NK-92 (cell line): ENCODE data around the gene ADAMTSL1.

Source experiments
- DNase-seq: peaks from one replicate; lab custom pipeline; 2025; ENCODE audit not compliant: unreplicated experiment; lab: John Stamatoyannopoulos, UW

ADAMTSL1 gene, protein sequence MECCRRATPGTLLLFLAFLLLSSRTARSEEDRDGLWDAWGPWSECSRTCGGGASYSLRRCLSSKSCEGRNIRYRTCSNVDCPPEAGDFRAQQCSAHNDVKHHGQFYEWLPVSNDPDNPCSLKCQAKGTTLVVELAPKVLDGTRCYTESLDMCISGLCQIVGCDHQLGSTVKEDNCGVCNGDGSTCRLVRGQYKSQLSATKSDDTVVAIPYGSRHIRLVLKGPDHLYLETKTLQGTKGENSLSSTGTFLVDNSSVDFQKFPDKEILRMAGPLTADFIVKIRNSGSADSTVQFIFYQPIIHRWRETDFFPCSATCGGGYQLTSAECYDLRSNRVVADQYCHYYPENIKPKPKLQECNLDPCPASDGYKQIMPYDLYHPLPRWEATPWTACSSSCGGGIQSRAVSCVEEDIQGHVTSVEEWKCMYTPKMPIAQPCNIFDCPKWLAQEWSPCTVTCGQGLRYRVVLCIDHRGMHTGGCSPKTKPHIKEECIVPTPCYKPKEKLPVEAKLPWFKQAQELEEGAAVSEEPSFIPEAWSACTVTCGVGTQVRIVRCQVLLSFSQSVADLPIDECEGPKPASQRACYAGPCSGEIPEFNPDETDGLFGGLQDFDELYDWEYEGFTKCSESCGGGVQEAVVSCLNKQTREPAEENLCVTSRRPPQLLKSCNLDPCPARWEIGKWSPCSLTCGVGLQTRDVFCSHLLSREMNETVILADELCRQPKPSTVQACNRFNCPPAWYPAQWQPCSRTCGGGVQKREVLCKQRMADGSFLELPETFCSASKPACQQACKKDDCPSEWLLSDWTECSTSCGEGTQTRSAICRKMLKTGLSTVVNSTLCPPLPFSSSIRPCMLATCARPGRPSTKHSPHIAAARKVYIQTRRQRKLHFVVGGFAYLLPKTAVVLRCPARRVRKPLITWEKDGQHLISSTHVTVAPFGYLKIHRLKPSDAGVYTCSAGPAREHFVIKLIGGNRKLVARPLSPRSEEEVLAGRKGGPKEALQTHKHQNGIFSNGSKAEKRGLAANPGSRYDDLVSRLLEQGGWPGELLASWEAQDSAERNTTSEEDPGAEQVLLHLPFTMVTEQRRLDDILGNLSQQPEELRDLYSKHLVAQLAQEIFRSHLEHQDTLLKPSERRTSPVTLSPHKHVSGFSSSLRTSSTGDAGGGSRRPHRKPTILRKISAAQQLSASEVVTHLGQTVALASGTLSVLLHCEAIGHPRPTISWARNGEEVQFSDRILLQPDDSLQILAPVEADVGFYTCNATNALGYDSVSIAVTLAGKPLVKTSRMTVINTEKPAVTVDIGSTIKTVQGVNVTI (N-terminal part only)

DNA sequence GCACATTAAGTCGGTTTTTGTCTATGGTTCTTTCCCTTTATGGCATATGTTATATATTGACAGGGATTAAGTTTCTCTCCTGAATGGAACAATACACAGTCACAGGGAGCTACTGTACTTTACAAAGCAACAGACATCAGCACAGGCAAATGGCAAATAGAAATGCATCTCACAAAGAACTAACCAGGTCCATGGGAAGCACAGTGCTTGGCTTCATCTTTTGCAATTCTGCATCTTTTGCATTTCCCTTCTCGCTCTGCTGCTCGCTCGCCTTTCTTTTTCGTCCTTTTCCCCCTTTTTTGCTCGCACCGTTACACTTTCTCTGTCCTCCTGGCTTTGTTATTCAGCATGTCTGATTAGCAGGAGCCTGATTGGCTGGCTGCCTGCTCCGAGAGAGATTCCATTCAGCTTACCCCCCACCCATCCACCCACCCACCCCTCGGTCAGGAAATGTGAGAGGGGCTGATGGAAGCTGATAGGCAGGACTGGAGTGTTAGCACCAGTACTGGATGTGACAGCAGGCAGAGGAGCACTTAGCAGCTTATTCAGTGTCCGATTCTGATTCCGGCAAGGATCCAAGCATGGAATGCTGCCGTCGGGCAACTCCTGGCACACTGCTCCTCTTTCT lies at the start of gene ADAMTSL1:
Gene ADAMTSL1, plus strand, starts transcription at position 502 of the 628 bp plus-strand sequence. Its CDS starts 80 bp downstream, at position 582.
- DNase-seq = no peak

DNA sequence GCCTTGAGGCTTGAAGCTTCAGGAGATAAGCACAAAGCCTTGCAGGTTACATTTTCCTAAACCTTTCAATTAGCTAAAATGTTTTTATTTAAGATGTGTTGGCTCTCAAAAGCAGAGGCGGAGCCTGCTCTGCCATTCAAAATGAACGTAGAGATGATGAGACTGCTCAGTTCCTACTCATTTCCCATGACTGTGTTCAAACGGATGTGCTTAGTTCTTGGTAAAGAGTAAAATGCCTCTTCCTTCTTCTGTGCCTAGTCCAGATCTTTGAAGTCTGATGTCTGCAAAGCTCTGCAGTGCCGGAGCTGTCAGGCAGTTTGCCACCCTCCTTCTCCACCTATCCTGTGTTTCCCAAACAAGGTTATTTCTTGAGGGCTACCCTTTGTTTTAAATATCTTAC lies 46.3 kb upstream of the ADAMTSL1 start:
- DNase-seq = no peak

DNA sequence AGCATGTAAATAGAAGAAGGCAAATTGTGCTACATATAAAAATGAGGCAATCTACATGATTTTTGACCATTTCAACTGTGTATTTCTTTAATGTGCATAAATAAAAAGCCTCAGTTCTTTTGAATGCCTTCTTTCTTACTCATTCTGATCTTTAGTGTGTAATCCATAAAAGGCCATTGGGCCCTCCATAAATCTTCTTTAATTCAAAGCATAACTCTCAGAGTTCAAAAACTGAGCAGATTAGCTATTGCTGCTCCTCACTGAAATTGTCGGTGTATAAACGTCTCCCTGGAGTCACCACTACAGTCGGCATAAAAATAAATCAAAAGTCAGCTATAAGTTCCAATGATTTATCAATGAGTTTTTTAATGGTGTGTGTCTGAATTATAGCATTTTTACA lies 45.3 kb upstream of the ADAMTSL1 start:
- DNase-seq = no peak

DNA sequence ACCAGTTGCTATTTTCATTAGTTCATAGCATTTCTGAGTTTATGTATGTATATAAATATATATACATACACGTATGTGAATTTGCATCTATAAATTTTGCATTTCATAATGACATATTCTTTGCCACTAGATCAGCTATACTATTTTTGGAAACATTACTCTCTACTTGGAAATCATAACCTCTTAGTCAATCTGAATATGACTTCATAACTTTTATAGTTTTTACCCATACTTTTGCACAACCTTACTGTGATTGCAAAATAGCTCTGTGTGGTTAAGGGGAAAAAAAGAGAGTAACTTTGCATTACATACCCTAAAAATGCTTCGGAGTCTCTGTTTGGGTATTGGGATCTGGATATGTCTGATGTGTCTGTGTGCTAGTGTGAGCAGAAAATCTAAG lies 44.9 kb upstream of the ADAMTSL1 start:
- DNase-seq = no peak

DNA sequence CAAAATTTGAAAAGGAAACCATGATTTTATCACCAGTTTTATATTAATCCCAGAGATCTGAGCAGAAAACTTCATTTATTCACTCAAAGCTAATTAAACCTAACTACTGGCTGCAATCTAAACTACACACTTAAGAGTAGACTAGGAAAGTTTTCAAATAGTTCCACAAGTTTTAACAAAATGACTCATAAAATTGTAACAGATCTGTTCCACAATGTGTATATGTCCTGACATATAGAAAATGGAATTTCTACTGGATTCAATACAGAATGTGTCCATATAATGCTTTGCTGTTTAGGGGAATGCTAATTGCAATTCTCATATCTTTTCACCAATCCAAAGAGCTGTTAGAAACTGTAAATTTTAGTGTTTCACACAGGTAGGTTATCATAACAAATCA lies 40.3 kb upstream of the ADAMTSL1 start:
- DNase-seq = no peak

DNA sequence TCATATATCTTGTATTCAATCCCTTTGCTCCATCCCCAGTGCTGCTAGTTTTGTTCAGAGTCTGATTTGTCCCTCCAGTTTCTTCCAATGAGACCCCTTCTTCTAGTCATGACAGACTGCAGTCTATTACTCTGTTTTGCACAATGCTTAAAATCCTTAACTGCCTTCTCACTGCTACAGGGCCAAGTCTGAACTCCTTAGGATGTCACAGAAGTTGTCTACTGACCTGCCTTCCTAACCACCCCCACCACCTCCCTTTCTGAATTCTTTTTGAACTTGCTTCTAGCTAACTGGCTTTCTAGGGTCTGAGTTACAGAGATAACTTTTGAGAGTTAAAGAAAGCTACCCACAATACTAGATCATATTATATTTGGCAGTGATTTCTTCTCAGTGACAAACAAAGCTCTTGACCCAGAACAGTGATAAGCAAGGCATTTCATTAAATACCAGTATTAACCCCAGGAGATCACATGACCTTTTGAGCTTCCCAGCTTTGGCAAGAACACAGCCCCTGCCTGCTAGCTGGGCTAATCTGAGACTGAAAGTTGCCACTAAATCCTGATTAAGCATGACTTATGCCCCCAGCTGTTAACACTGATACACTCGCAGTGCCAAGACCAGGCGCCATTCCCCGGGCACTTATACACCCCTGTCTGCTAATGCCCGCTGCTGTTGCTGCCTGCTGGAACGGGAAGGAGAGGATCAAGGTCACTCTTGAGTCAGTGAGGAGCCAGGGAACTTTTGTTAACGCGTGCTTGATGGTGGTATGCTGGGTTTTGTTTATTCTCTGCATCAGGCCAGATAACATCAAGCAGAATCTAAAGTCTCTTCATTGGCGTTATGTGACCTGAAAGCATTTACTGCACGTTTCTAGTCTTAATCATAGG lies 36.4 kb upstream of the ADAMTSL1 start:
- no peak for DNase-seq

DNA sequence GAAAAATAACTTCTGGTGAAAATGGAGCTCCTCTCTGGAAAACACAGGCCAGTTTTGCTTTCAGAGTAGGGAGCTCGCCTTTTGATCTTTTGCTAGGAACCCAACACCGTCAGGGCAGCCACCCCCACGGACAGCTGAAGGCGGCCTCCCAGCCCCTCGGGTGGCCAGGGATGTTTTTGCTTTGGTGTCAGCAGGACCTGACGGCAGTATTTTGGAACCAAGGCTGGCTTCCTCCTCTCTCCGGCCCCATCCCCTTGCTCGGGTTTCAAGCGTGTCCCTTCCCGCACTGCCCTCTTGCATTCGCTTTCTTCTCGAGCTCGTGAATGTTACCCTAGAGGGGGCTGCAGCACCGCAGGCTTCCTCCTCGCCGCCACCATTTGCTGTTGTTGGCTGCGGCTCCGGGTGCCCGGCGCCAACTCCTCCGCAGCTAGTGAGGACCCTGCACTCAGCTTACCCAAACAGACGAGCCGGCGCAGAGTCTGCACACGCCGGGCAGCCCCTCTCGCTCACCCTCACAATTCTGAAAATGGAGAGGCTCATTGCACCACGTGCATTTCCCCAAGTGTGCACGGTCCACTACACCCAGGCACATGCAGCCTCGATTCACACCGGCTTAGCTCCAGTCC lies 35.5 kb upstream of the ADAMTSL1 start:
- no peak for DNase-seq

DNA sequence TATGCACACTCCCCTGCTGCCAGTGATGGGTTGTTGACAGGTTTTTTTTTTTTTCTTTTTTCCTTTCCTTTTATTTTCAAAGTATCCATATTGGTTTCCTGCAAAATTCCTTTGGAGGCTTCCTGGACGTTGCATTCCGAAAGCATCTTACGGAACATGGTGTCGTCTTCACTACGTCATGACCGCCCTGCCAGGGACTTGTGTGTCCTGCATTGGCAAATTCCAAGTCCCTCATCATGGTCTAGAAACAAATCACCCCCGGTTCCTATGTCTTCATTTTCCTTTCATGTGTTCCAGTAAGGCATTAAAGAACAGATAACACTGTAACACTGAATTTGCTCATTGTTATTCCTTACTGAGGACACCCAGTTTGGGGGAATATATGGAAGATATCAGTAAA lies 35.0 kb upstream of the ADAMTSL1 start:
- DNase-seq = no peak

DNA sequence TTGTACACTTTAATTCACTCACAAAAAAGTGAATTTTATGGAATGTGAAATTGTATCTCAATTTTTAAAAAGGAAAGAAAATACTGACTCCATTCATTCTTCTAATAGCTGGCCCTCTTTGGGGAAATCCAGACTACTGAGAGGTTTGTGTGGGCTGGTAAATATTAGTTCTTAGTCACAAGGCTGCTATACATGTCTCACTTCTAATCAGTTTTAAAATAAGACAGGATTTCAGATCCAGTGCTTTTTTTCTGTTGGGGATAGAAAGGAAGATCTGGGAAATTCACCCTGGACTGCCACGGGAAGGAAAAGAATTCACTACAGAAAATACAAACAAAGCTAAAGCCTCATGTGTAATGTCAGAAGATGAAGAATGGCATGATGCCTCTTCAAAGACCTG lies 32.7 kb upstream of the ADAMTSL1 start:
- no peak for DNase-seq

DNA sequence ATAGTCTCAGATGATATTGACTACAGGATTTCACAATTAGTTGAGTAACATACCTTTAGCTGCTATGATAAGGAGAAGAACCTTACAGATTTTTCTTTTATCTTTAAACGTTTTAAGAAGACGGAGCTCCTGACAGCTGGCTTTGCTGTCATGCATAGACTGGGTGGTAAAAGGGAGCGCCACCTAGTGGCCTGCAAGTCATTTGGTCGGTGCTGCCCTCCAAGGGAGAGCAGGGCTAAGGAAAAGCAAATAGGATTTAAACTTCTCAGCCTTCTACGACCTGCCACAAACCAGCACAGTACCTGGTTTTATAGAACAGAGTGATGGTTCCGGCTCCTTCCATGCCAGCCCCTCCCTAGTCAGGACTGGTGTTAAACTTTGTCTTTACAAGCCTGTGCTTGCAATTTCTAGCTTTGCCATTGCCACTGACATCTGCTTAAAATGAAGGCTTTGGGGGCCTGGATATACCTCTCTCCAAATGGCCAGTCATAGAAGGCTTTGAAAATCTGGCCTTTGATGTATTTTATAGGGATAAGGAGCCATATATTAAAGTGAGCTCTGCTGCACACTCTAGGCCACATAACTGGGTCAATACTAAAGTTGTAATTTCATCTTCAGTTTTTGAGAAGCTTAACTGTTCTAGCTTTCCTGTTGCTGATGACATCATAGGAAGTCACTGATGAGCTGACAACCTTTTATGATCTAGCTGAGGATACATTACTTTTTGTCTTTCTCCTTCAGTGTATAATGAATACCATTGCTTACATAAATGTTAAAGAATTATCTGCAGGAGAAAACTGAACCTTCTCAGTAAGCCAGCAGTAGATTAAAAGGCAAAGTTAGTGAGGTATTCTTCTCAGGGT lies 31.1 kb upstream of the ADAMTSL1 start:
- DNase-seq = no peak

DNA sequence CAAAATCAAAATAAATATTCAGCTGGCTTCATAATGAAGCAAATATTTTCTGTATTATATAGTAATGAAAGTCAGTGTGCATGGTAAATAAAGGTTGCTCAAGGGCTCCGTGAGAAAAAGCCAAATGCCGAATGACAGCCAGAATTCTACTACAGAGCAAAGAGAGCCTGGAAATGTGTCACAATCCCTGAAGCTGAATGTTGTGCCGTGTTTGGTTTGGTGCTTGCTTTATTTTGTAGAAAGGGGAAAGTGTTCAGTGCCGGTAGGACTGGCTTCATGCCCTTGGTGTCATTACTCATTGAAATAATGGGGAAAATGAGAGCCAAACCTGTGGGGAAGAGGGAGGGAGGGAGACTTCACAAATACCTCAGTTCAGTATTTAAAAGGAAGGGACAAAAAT lies 26.8 kb upstream of the ADAMTSL1 start:
- DNase-seq = no peak

DNA sequence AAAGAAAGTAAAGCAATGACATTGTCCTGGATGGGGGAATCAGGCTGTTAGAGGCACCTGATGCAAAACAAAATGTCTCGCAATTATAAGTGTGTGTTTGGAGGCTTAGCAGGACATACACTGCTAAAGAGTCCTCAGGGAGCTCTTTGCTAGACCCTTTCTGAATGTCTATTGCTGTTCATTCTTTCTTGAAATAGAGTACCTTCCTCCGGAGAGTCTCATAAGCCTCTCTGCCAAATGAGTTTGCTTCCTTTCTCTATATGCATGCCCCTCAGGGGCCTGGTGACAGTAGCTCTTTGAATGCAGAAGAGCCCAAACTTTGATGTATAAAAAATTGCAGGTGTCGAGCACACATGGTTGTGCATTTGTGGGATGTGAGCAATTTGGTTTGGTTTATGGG lies 26.4 kb upstream of the ADAMTSL1 start:
- DNase-seq = no peak

DNA sequence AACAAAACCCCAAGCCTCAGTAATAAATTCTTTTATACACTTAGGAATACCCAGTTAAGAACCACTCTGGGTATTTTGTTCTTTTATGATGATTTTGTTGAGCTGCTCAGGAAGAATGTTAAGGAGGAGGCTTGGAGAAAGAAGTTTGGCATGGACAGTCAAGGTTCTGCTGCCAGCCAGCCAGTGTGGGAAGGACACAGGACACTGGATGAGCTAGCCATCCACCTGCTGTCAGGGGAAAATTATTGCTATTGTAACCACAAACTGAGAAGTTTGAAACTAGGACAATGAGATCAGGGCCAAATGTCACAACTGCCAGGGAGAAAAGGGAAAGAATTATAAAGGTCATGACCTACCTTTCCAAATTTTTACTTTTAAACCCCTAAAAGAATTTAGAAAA lies 25.9 kb upstream of the ADAMTSL1 start:
- no peak for DNase-seq

DNA sequence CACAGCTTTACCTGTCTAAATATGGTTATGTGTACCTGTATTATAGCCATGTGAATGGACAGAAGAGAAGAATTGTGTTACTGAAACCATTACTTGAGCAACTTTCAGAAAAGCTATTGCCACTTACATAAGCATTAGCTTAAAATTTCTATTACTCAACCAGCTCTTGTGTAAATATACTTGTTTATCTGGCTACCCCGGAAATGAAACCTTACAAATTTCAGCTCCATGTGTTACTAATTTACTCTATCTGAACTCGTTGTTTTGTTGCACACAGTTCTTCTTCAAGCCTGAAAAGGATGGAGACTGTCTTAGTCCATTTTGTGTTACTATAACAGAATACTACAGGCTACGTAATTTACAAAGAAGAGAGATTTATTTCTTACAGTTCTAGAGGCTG lies 22.5 kb upstream of the ADAMTSL1 start:
- DNase-seq = no peak

DNA sequence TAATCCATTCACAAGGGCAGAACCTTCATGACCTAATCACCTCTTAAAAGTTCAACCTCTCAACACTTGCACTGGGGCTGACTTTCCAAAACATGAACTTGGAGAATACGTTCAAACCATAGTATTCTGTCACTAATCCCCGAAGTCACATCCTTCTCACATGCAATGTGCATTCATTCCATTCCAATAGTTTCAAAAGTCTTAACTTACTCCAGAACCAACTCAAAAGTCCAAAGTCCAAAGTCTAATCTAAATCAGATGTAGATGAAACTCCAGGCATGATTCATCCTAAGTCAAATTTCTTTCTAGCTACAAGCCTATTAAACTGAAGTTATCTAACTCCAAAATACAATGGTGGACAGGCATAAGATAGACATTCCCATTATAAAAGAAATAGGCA lies 21.7 kb upstream of the ADAMTSL1 start:
- no peak for DNase-seq

DNA sequence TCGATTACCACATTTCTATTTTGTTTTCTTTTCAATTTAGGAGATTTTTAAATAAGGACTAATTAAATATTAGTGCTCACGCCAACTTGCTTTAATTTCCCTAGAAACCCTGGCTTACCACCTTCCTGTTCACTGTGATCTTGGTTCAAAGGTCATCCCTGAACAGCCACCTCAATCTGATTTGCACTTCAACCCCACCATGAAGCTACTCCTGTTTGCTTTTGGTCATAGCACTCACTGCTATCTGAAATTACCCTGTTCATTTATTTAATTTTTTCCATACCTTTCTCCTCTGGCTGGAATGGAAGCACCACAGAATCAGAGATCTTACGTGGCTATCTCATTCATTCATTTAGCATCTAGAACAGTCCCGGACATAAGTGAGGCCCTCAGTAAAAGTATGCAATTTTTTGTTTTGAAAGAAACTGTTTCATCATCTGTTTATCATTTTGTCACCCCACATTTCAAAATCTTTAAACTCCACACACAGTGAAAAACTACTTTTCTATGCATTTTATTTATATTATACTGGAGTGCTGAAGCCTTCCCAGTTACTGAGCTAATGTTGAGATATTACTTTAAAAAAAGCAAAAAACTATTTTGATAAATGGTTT lies 17.2 kb upstream of the ADAMTSL1 start:
- no peak for DNase-seq

DNA sequence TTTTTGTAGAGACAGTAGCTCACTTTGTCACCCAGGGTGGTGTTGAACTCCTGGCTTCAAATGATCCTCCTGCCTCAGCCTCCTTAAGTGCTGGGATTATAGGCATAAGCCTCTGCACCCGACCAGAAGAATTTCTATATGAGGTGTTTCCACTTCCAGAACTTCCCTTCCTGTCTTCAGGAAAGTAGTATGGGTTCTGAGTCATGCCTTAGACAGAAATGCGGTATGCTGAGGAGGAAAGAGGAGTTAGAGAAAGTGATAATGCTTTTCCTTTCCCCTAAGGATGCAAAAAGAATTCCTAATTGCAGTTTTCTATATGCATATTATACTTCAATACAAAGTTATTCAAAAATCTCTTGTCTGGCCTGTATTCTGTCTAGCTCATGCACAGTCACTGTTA lies 16.4 kb upstream of the ADAMTSL1 start:
- no peak for DNase-seq

DNA sequence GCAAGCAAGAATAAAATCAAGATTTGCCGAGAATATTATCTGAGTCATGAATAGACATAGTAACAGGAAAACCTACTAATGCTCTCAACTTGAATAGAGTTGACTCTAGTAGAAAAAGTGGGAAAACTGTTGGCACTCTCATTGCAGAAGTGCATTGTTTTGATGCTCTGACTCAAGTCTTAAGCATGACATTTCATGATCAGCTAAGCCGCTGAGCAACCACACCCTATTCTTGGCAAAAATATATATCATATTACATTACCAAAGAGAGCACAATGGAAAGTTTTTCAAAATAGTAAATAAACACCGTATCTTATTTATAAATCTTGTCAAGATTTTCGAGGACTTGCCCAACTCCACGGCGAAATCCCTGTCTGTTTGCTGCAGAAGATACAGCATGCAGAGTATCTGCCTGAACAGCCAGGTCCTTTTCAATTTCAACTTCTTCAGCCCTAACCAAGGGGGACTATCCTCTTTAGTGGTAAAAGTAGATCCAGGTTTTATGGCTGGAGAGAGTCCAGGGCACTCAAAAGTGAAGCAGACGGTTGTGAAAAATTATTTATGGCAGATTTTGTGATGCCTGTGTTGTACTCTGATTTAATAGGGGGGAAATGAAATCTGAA lies 13.9 kb upstream of the ADAMTSL1 start:
- DNase-seq = no peak
